Endothelial cell of hepatic sinusoid (primary cell): ENCODE results near the gene DLG2.
"Not testable (repeated sequence)": the region's sequence is repeated elsewhere in the genome, so short reads cannot be mapped to it uniquely, and the experiment has no call there.

Source experiments
- in situ Hi-C: cut with HindIII; loops from 2 replicates; pipeline ENCODE4 v1.10.0; 2017; ENCODE audit warnings: low sequenced_read_pairs

The DLG2 gene

DNA sequence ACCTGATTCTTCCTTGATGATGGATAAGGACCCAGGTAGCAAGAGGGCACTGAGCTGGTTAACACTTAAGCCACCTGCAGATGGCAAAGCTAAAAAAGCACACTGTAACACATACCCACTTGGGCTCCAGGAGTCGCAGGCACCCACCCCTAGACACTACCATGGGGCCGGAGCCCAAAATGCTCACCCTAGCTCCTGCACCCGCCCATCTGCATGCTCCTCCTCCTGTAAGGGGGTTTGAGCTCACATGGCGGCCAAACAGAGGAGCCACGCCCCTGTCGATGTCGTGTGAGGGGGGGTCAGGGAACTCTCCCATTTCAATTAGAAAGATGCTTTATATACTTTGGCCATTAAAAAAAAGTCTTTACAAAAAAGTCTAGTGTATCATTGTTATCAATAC, 370.7 kb downstream of the DLG2 start:
- in situ Hi-C loops: no loop called here

DNA sequence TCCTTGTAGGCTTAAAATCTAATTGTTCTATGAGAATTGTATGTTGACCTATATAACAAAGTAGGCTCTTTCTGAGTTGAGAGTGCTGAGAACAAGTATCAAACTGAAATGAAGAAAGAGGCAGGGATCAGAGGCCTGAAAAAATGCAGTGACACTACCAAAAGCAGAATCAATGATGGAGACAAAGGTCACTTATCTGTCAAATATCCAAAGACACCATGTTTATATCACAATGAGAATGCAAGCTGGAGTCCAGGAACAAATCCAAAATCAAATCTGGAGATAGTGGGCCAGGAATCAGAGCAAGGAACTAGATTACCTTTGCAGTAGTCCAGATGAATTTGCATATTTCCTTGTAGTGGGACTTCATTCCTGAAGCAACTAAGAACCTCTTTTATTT, 377.7 kb downstream of the DLG2 start:
- in situ Hi-C loops: no loop called here

DNA sequence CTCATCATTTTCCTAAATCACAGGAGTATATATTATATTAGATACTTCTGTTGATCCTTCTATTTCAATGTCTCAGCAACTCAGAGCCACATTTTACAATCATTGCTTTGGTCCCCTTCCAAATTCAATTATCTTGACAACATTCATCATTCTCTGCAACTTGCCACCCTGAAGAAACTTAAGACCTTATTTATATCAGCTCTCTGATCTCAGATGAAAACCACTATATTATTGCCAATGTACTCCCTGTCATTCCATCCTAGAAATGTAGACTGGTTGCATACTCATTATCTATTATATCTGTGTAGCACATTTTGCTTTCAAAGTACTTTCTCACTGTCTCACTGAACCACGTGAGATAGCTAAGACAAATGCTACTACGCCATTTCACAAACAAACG, 379.3 kb downstream of the DLG2 start:
- in situ Hi-C loops: no loop called here

DNA sequence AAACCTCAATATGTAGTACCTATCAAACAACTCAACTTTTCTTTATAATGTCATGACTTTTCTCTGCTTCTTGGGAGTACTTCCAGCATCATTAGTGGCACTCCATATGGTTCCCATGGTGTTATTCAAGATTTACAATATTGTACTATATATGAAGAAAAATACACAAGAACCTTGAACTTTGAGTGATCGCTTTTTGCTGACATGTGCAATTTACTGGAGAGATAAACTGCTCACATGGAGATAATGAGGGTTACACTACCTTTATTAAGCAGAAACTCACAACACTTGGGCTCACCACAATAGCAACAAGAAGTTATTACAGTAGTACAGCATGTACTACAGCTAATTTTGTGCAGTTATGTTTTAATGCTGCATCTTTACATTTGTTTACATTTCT, 388.2 kb downstream of the DLG2 start:
- in situ Hi-C loops: no loop called here

DNA sequence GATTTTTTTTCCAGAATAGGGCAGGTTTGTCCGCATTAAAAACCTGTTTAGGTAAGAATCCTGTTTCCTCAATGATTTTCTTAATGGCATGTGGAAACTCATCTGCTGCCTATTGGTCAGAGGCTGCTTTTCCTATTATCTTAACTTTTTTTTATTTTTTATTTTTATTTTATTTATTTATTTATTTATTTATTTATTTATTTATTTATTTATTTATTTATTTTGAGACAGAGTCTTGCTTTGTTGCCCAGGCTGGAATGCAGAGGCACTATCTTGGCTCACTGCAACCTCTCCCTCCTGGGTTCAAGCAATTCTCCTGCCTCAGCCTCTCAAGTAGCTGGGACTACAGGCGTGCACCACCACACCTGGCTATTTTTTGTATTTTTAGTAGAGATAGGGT, 389.1 kb downstream of the DLG2 start:
- in situ Hi-C loops: not testable (repeated sequence)

DNA sequence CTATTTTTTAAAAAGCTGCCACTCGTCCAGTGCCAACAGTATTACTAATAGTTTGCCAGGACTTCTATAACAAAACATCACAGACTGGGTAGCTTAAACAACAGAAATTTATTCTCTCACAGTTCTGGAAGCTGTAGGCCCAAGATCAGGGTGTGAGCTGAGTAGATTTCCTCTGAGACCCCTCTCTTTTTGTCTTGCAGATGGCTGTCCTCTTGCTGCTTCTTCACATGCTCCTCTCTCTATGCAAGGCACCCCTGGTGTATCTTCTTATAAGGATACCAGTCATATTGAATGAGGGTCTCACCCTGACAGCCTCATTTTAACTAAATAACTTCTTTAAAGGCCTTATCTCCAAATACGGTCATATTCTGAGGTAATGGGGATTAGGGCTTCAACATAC, 390.9 kb downstream of the DLG2 start:
- in situ Hi-C loops: no loop called here

DNA sequence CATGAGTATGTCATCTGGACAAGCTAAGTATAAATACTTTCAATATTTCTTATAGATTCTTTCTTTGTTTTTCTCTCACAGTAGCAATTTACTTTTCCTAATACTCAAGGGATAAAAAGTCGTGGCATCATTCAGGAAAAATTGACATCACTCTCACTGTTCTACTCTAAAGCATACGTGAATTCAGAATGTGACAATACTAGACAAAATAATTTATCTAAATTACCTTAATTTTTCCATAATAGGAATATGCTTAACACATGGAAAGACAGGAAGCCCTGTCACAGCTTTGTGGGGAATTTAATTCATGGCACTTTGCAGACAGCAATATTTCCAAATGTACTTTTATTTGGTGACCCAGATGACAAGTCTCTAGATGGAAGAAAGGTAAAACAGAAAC, 394.6 kb downstream of the DLG2 start:
- in situ Hi-C loops: no loop called here

DNA sequence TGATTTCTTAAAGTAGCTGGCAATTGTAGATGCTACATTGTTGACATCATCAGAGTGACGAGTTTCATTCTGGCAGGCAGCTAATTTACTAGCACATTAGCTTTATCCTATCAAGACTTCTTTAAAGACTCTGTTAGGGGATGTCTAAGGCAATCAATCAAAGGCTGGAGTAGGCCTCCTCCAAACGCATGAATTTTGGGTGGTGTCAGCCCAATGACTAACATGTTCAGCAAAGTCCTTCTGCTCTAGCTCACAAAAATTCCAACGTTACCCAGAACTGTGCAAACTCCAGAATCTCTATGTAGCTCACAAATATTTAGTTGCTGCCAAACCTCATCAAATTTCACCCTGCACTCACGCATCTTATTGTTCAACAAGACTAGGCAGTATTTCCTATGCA, 395.6 kb downstream of the DLG2 start:
- in situ Hi-C loops: no loop called here

DNA sequence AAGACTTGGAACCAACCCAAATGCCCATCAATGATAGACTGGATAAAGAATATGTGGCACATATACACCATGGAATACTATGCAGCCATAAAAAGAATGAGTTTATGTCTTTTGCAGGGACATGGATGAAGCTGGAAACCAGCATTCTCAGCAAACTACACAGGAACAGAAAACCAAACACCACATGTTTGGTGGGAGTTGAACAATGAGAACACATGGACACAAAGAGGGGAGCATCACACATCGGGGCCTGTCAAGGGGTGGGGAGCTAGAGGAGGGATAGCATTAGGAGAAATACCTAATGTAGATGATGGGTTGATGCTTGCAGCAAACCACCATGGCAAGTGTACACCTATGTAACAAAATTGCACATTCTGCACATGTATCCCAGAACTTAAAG, 397.4 kb downstream of the DLG2 start:
- in situ Hi-C loops: not testable (repeated sequence)

DNA sequence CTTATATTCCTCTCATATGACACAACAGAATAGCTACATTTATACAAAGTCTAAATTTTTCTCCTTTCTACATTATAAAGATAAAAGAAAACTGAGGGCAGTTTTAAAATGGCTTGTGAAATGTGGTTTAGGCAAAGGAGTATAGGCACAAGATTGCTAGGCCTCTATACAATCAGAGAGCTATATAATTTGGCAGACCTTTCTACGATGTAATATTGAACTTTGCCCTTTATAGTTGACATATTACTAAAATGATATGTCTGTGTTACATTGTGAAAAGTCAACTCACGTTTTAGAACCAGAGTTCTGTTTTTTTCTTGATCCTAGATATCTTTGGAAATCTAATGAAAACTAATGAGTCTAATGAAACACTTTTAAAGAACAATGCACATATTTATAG, 430.2 kb downstream of the DLG2 start:
- in situ Hi-C loops: no loop called here

DNA sequence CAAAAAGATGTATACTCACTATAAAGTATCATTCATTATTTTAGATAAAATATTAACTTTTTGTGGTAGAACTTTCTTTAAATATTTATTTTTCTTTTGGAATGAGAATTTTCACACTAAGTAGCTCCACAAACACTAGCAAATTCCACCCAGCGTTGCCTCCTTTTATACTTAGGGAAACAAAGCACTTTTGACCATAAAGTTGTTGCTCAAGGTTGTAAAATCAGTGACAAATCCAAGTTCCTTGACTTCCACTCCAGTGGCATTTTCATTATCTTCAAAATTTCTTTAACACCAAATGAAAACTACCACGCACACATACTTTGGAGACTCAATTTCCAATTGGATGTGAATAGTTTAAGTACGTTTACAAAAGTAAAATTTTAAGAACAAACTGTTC, 431.2 kb downstream of the DLG2 start:
- in situ Hi-C loops: no loop called here

DNA sequence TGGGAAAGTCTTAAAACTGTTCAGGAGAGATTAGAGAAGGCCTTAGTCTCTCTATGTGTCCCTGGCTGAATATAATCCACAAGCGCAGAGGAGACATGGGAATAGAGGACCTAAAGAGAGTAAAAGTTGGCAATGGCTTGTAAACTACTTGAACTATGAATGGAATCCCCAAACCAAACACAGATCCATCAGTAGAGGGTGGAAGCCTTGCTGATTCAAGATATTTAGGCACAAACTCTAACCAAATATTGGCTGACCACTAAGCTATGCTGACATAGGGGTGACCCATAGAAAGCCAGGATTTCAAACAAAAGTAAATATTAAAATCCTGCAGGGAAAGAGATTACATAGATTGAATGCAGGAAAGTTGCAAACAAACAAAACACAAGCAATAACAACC, 439.2 kb downstream of the DLG2 start:
- in situ Hi-C loops: no loop called here

DNA sequence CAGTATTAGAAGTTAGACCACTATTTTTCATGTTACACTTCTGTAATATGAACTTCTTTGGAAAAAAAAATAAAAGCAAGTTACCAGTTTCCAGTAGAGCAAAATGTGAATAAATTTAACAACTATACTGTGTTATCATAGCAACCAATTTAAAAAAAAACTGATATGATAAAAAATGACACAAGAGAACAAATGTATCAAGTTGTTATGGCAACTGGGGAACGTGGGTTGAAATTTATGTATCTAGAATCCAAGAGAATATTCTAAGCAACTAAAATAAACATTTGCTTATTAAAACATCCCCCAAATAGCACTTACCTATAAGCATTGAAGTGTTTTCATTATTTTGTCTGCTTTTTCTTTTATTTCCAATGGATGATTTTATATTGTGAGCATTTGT, 442.4 kb downstream of the DLG2 start:
- in situ Hi-C loops: no loop called here

DNA sequence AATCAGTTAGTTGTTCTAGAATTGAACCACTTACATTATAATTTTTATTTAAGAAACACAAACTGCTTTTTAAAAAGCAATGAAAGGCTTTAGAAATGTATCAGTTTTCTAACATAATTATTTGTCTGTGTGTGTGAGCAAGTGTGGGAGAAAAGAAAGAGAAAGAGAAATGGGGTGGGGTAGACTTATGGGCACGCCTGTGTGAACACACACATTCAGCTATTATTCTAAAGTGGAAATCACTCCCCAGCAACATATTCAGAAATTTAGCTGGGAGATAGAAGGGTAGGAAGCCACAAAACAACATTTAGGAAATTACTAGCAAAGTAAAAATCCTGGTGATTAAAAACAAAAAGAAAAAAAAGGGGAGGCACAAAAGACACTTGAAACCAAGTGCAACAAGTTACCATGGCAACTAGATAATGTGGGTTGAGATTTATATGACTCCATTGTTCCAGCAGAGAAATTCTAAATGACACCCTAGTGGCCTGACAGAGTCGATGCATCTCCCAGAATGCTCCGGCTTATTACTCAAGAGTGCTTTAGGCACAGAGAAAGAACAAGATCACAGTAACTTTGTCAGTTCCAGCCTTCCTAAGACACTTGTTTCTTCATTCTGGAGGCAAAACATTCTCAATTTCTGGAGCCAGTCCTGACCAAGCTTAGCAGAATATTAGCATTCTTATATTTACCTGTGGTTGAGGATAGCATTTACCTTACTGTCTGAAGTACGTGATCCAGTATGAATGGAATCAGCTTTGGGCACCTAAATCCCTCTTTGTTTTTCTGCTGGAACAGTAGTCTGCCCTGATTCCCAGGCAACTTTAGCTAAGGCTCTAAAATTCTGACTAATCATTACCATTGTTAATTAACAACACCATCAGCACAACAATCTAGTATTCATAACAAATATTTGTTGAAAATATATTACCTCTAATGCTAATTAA, 444.4 kb downstream of the DLG2 start:
- in situ Hi-C loops: no loop called here

DNA sequence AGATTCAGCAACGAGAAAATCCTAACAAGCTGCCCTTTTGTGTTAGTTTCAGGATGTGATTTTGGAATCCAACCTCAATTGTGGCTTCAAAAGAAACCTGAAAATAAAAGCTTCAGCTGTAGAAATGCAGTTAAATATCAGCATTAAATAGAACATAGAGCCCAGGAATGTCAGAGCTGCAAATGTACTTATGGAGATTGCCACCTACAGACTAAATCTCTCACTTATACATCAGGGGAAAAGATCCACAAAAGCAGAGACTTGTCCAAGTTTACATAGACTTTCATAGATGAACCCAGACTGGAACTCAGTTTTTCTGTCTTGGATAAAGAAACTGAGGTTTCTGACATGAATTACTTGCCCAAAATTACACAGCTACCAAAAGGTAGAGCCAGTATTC, 446.6 kb downstream of the DLG2 start:
- in situ Hi-C loops: no loop called here

DNA sequence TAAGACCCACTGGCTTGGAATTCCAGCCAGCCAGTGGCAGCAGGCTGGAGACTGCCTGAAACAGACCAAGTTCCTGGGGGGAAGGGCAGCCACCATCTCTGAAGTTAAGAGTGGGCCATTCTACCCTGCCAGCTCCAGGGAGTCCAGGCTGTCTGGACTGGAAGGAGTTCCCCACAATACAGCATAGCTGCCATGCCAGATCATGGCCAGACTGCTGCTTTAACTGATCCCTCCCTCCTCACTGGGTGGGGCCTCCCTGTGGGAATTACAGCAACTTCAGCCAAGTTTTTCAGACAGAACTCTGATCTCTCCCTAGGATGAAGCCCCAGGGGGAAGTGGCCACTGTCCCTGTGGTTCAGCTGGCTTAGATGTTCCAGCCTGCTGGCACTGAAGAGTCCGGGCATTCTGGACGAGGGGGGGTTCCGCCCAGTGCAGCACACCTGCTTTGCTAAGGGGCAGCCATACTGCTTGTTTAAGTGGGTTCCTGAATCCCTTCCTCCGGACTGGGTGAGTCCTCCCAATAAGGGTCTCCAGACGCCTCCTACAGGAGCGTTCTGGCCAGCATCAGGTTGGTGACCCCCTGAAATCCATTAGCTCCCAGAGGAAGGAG, 455.4 kb downstream of the DLG2 start:
- in situ Hi-C loops: no loop called here

DNA sequence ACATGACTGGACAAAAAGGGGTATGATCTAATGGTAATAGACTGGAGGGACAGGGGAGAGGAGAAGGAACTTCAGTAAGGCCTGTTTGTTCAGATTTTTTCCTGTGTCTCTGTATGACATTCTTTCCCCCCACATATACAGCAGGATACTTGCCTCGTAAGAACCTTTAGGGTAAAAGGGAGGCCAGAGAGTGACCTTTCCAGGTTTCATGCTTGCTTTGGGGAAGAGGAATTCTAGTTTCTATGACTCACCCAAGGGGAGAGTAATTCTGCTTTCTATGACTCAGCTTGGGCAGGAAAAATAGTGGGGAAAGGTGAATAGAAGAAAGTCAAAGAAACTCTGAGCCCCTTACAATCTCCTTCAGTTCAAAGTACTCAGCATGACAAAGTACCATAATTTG, 457.0 kb downstream of the DLG2 start:
- in situ Hi-C loops: no loop called here

DNA sequence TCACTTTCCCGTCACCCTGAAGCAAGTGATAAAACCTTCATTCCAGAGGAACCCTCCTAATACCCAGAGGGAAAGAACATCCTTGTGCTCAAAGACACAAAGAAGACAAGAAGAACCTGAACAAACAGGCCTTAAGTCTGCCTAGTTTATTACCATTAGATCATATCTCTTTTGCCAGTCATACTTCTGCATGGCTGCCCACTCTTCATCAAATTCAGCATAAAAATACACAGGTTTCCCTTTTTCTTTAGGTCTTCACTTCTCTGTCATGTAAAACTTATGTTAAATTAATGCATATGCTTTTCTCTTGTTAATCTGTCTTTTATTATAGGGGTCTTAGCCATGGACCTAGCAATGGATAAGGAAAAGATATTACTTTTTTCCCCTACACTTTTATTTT, 459.7 kb downstream of the DLG2 start:
- in situ Hi-C loops: no loop called here

DNA sequence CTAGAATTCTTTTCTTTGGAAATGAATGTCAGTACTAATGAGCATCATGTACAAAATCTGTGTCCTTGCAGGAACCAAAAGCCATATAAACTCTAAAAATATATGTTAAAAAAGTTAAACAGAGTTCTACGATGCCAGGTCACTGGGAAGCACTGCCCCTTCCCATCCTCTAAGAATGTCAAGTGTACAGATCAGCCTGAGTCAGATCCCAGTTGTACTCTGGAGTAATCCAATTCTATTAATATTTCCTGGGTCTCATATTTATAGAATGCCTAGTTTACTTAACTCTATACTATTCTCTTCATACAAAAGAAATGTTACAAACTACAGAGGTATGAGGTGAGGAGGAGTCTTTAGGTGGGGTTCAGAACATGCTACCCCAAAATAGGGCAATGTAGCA, 460.1 kb downstream of the DLG2 start:
- in situ Hi-C loops: no loop called here

DNA sequence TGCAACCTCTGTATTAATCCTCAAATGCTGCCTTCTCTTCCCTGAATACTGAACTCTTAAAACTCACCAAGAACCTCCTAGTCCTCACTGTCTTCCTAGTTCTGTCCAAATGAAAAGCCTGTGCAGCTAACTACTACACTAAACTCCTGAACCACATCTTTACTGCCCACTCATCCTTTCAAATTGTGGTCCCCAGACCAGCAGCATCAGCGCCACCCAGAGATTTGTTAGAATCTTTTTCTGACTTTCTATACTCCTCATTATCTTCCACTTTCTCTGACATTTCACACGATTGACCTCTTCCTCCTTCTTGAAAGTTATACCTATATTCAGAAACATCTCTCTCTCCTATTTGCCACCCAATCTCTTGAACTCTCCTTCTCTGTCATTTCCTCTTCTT, 461.3 kb downstream of the DLG2 start:
- in situ Hi-C loops: no loop called here

DNA sequence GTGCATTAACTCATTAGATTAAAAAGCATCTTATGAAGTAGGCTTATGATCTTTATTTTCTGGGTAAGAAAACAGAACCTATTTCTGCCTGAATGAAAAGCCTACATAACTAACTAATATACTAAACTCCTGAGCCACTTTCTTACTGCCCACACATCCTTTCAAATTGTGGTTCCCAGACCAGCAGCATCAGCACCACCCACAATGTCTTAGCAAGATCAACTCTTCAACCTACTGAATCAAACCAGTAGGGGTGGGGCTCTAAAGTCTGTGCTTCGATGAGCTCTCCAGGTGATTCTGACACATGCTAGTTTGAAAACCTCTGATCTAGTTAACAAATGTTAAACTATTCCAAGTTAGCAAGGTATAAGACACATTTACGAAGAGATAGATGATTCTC, 462.4 kb downstream of the DLG2 start:
- in situ Hi-C loops: no loop called here

DNA sequence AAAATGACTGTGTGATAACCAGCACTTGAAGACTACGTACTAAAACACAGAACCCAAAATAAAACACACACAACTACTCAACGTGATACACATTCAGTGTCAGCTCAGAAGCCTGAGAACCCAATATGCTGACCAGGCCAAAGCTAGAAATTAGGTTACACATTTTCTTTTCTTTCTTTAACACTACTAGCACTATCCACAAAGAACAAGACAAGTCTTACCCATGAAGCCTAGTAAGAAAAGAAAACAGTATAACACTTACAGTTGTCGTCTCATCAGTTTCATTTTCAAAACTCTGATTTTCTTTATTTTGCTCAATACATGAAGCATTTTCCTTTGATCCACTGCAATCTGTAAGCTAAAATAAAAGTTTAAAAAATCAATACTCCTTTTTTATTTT, 472.9 kb downstream of the DLG2 start:
- in situ Hi-C loops: no loop called here

DNA sequence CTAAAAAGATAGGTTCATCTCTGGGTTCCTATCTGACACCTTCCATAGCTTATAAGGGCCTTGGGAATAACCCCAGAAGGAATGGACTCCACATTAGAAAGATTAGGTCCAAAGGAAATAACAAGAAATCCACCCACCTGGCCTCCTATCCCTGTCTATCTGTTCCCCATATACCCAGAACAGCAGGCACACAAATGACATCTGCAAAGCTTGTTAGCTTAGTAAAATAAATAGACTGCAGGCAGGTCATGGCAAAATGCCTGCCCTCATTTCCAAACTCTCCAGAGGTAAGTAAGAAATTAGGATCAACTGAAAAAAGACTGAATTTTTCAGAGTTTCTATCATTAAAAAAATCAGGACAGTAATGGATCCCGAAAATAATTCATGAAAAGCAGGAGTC, 489.5 kb downstream of the DLG2 start:
- in situ Hi-C loops: no loop called here
